HL-60/S4 treated with phorbol 12-myristate 13-acetate at 8.2 ng/mL for 4 days and 3 days (cell line): ENCODE data around the gene EFEMP2.

Experiments
- in situ Hi-C: fragments of 300-500 bp; cut with MboI; formaldehyde crosslinking; loops from 2 replicates; pipeline ENCODE4 v1.15.0; 2022; ENCODE audit warnings: low sequenced_read_pairs

EFEMP2 gene

DNA sequence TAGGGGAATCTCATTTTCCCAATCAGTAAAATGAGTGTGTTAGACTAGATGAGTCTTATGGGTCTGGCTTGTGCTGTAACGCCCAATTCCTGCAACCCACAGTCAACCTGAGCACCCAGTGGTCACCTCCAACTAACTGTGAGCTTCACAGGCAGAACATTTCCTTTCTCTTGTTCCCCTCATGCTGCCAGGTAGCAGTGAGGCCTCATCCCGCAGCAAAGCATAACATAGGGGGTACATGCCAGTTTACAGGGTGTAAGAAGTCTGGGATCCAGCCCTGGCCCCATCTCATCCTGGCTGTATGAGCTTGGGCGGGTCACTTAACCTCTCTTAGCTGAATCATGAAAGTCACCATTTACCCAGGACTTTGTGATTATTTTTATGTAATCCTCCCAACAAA, 3.7 kb downstream of the EFEMP2 start:
- in situ Hi-C loops, result no loop called here

DNA sequence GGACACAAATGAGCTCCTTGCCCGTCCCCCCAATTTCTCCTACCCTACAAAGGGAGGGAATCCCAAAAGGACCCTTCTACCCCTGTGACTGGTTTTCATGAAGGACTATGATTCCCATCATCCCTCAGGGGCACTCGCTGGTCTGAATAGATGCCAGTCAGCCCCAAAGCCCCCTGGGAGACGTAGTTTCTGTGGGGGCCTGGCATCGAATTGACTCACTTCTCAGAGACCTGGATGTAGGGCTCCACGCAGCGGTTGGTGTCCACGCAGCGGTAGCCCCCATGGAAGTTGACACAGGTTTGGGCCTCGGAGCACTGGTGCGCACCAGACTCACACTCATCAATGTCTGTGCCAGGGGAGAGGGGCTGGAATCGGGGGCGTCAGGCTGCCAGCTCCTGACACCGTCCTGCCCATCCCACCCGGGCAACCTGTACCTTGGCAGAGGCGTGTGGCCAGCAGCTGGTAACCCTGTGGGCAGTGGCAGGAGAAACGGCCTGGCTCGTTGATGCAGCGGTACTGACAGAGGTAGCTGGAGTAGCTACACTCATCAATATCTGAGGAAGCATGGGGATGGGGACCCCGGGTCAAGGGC, 4.4 kb downstream of the EFEMP2 start:
- in situ Hi-C loops, result no loop called here

DNA sequence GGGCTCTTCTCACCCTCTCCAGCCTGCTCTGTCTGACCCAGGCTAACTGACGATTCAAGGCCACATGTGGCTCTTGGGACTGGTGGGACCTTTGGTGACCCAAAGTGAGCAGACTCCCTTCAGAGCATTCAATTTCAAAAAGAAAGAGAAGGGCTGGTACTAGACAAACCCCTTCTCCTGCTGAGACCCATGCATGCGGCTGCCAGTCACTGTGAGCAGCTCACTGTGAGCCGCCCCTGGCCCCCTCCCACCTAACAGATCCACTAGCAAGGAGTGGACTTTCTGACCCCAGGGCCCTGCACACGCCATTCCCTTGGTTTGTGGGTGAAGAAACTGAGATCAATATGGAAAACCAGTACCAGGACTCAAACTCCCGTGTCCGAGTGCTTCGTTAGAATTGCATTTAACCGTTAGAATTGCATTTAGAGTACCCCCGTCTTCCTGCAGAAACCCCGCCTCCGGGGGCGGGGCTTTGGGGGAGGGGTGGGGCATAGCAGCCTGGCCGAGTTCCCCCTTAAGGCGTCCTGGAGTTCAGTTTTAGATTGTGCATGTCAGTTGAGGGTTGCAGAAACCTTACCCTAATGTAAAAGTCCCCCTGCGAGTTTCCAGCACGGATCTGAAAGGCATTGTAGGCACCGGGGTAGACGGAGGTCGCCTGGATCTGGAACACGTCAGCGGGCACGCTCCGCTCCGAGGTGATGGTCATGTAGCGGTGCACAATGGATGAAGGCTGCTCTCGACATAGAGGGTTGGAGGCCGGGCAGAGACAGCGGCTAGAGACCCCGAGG, 5.1 kb downstream of the EFEMP2 start:
- in situ Hi-C loops, result no loop called here

DNA sequence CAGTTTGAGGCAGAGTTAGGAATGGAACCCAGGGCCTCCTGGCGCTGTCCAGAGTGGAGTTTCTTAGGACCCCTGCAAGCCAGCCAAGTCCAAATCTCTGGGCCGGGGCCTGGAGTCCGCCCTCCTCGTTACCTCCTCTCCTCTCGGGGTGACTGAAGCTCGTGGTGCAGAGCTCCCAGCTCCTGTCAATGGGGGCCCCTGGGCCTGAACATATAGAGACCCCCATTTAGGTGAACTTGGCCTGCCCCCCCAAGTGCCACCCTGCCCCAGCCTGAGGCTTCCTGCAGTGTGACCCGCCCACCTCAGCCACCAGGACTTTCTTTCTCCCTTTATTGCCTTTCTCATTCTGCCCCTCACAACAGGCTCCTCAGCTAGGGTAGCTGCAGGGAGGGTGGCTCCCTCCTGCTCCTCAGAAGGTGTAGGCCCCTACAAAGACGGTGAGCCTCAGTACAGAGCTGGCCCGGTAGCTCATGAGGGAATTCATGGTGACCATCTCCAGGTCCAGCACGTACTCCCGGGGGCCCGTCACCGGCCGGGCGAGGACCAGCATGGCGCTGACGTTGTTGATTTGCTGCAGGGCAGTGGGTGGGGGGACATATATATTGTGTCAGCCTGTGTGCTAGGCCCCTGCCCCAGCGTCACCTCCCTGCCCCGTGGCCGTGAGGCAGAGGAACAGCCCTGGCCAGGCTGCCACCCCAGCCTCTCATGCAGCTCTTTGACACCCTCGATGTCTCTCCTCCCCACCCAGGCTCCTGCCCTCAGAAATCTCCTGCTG, 5.9 kb downstream of the EFEMP2 start:
- in situ Hi-C loops, result no loop called here

DNA sequence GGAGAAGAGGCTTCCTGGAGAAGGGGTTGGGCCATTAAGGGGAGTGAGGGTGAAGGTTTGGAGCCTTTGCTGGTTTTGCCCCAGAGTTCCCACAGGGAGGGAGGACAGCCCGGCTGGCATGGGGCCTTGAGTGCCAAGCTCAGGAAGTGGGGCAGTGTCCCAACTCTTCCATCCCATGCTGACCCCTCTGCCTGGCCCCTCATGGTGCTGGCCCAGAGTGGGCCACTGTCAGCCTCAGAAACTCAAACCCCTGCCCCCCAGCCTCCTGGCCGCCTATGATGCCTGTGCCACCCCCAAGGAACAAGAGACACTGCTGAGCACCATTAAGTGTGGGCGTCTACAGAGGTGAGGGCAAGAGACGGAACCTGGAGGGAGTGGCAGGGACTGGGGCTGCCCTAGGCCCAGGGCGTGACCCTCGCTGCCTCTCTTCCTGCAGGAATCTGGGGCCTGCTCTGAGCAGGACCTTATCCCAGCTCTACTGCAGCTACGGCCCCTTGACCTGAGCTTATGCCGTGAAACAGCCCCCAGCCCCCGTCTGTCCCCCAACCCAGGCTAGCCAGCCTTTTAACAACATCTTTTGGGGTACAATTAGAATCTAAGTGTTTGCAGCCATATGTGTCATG, 6.9 kb downstream of the EFEMP2 start:
- in situ Hi-C loops, result no loop called here

DNA sequence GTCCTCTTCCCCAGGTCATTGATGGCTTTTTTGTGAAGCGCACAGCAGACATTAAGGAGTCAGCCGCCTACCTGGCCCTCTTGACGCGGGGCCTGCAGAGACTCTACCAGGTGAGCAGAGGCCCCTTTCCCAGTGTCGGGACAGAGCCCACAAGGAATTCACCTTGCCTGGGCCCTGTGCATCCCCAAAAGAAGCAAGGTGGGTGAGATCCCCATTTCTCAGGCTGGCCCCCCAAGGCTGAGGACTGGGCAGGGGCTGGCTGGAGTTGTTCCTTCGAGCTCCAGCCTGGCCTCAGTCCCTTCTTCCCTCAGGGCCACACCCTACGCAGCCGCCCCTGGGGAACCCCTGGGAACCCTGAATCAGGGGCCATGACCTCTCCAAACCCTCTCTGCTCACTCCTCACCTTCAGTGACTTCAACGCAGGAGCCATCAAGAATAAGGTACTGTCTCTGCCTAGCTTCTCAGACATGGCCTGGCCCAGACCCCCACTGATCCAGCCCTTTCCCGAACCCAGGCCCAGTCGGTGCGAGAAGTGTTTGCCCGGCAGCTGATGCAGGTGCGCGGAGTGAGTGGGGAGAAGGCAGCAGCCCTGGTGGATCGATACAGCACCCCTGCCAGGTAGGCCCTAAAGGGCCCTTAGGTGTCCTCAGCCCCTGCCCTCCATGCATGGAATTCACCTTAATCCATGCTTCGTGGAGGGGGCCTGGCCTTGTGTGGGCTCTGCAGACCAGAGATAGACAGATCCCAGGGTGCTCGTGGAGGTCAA, 7.7 kb downstream of the EFEMP2 start:
- in situ Hi-C loops, result no loop called here

DNA sequence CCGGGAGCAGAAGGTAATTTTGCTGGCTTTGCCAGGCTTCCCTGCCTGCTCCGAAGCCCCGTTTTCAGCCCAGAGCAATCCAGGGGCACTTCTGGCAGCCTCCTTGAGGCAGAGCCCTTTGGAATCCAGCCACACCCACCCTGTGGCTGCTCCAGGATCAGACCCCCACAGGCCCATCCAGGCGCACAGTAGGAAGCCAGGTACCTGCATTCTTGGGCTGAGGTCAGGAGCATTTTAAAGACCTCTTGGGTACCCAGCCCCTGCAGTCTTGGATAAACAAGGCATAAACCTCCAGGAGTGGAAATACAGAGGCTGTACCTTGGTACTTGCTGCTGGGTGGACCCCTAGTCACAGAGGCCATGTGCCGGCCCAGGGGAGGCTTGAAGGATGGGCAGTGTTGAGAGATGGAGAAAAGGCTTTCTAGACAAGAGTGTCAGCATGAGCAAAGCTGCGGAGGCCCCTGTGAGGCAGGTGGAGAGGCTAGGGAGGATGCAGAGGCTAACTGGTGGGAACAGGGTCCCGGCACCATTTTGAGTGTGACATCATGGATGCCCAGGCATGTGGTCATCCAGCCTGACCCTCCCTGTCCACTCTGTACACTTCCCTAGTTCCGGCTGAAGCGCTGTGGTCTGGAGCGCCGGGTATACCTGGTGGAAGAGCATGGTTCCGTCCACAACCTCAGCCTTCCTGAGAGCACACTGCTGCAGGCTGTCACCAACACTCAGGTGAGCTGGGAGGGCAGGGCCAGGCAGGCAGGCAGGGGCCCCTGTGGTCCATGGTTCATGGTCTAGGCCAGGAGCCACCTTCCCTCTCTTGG, 8.5 kb downstream of the EFEMP2 start:
- in situ Hi-C loops, result no loop called here

DNA sequence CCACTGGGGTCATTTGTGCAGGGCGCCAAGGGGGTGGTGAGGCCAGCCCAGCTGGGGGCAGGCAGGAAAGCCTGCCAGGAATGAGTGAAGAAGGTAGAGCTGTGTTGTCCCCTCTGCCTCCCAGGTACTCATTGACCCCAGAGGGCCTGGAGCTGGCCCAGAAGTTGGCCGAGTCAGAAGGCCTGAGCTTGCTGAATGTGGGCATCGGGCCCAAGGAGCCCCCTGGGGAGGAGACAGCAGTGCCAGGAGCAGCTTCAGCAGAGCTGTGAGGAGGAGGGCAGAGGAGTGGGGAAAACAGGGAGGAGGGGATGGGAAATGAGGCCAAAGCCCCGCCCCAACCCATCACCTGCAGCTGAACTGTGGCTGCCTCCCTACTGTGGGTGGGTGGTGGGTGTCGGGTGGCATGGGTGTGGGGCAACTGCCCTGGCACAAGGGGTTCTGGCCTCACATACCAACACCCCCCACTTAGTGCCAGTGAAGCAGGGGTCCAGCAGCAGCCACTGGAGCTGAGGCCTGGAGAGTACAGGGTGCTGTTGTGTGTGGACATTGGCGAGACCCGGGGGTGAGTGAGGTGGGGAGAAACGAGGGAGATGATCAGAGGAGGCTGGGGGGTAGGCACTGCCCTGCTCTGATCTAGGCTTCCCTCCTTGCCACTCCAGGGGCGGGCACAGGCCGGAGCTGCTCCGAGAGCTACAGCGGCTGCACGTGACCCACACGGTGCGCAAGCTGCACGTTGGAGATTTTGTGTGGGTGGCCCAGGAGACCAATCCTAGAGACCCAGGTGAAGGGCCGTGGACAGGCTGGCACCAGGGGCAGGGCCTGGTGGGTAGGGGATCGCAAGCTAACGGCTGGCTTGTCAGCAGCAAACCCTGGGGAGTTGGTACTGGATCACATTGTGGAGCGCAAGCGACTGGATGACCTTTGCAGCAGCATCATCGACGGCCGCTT, 9.4 kb downstream of the EFEMP2 start:
- in situ Hi-C loops, result no loop called here

DNA sequence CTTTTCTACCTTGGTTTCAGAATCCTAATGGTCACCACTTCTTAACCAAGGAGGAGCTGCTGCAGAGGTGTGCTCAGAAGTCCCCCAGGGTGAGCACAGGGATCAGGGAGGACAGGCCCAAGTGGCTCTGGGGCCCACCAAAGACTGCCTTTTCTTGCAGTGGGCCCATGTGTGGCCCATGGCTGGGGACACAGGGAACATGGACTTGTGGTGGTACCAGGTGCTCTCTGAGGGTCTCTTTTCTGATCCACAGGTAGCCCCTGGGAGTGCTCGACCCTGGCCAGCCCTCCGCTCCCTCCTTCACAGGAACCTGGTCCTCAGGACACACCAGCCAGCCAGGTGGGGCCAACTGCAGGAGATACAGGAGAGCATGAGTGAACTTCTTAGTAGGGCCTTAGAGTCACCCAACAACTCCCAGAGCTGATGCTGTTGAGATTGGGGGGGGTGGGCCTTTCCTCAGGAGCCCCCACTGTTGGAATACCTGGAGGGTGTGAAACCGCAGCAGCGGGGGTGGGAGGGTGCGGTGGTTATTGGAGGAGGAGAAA, 10.3 kb downstream of the EFEMP2 start:
- in situ Hi-C loops, result no loop called here

DNA sequence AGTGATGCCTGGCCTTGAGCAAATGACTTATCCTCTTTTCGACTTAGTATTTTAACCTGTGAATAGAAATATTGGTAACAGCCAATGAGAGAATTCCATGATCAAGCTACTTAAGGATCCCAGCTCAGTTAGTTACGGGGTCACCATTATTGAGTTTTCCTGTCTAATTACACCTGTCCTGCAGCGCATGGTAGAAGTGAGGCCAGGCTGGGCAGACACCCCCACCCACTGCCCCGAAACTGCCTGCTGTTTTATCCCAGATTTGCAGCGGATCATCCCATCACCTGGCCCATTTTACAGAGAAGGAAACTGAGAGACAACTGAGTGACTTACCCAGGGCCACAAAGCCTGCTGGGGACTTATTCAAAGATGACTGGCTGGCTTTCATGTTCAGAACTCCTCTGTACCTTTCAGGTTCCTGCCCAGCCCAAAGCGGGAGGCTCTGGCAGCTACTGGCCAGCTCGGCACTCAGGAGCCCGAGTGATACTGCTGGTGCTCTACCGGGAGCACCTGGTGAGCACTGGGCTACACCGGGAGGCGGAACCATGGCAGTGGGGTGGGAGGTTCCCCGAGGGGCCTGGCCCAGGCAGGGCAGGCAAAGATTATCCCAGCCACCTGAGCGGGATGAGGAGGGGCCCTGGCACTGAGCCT, 10.9 kb downstream of the EFEMP2 start:
- in situ Hi-C loops, result no loop called here

DNA sequence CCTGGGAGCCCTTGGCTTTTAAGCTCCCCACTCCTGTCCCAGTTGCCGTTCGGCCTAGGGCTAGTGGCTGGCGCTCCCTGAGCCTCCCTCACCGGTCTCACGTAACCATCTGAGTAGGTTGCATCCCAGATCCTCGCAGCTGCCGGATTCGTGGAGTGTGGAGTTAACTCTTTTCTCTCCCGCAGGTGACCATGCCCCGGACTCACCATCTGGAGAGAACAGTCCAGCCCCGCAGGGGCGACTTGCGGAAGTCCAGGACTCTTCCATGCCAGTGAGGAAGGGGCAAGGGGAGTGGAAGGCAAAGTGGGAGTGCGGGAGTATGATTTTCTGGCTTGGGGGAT, 11.5 kb downstream of the EFEMP2 start:
- in situ Hi-C loops, result no loop called here

DNA sequence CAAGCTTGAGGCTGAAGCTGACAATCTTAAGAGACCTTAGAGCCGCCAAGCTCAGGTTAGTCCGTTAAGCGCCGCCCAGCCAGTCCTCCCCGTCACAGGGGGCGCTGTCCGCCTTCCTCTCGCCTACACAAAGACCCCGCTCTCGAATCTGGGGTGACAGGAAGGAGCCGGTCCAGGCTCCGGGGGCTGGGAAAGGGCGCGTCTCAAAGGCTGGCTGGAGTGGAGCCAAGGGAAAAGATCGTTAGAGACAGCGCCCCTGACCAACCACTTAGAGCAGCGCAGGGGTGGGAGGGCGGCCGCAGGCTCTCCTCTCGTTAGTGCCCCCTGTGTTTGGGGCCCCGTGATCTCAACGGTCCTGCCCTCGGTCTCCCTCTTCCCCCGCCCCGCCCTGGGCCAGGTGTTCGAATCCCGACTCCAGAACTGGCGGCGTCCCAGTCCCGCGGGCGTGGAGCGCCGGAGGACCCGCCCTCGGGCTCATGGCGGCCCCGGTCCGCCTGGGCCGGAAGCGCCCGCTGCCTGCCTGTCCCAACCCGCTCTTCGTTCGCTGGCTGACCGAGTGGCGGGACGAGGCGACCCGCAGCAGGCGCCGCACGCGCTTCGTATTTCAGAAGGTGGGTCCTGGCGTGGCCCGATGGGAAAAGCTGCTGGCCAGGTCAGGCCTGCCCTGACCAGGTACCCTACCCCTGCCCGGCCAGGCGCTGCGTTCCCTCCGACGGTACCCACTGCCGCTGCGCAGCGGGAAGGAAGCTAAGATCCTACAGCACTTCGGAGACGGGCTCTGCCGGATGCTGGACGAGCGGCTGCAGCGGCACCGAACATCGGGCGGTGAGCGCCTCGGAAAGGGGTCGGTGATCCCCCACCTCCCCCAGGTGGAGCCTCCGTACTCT, 12.1 kb downstream of the EFEMP2 start, which contains the start of gene MUS81:
TSS of gene MUS81 (plus strand) at position 156 of the 887 bp plus-strand sequence. CDS start at position 477, 321 bp downstream.
- in situ Hi-C loops, result no loop called here

DNA sequence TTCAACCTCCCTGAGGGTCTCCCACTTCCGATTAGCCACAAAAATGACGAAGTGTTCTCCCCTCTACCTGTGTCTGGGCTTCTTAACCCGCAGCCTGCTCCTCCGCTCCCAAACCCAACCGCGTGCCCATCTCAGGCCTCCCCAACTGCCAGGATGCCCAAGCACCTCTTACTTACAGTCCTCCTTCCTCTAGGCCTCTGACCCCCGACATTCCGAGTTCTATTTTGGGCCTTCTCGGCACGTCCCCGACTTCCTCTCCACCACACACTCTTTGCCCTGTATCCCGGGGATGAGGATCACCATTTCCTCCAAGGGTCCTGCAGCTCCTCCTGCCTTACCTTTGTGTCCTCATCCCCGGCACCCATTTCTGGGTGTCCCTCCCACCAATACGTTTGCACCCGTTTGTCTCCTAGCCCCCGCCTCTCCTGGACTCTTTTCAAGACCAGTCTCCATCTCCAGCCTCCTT, 12.8 kb downstream of the EFEMP2 start:
- in situ Hi-C loops, result no loop called here

DNA sequence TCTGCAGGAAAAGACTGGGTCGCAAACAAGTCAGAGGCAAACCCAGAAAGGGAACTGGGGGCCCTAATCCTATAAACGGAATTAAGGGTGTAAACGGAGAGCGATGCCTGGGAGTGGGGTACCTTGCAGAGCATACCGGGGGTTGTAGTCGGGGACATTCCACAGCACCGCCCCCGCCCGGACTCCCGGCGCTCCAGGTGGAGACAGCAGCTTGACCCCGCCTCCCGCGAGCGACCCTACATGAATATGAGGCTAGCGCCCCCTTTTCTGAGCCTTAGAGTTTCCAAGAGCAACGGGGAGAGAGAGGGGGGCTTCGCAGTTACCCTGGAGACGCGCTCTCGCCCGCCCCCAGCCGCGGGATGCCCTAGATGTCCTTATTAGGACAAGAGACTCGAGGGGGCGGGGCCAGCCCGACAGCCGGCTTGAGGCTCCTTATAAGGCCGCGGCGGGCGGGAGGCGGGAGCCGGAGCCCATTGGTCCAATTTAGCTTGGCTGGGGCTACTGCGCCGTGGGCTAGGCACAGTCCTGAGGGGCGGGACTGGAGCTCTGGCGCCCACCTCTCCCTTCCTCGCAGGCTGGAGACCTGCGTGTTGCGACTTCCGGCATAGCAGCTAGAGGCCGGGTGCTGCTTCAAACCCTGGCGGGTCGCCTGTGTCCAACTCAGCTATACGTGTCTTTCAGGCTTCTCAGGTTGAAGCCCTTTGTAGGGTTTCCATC, 13.3 kb downstream of the EFEMP2 start:
- in situ Hi-C loops, result no loop called here

DNA sequence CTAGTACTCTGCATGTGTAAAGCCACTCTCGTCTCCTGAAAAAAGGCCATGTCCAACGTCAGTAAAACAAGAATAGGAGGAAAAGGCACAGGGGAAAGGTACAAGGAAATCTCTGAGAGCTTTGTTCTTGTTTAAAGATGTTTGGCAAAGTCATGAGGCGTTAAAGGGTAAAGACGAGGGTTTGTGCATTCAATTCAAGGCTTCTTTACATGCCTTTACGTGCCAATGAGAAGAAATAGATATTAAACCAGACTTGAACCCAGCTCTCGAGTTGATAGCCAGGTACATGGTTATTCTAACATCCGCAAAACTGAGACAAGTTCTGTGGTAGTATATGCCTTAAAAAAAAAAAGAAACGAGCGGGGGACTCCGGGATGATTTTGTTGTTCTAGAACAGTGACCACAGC, 13.9 kb downstream of the EFEMP2 start:
- in situ Hi-C loops, result no loop called here
